ENCODE data around the gene IGLL1. TPM values are rescaled to one million over a fixed set of nuclear protein-coding genes. Genes with fewer than 3 reads are reported as not detected.
"Not testable (repeated sequence)": the region's sequence is repeated elsewhere in the genome, so short reads cannot be mapped to it uniquely, and the experiment has no call there.

Gene IGLL1
- polyA plus RNA-seq, 1 donor from 2014 or later = not detected

GRCh38 chr22:23562186-23562585 lies 17.9 kb downstream of the IGLL1 start:
- Histone ChIP-seq H4K20me1 (ENCODE audit: insufficient read depth) (no peaks in the 10 kb centered on the region), H2AFZ (ENCODE audit: low read depth, low read length) (no peak overlapping the region), H3F3A (ENCODE audit: insufficient read depth, low read length, poor library complexity, severe bottlenecking) (no peaks in the 10 kb centered on the region), H3K4me3 (ENCODE audit: low read length) (no peak overlapping the region), H3K27ac (ENCODE audit: low read length) (no peak overlapping the region), H3K9me2 (ENCODE audit: insufficient read depth, low read length) (no peaks in the 10 kb centered on the region), H3K79me2 (replicated peaks; ENCODE audit: insufficient read depth, low read length) (no peaks in the 10 kb centered on the region), H3K36me3 (ENCODE audit: insufficient read depth, low read length) (no peaks in the 10 kb centered on the region), H3K27me3 (ENCODE audit: insufficient read depth, low read depth, low read length) (peaks cover 7% of the 10 kb centered on the region), H3K4me2 (ENCODE audit: low read length) (no peak overlapping the region), H3K9me3 (ENCODE audit: low read length) (no peaks in the 10 kb centered on the region), H3K9ac (ENCODE audit: low read length) (no peak overlapping the region)
- TF ChIP-seq, protein P1, sequence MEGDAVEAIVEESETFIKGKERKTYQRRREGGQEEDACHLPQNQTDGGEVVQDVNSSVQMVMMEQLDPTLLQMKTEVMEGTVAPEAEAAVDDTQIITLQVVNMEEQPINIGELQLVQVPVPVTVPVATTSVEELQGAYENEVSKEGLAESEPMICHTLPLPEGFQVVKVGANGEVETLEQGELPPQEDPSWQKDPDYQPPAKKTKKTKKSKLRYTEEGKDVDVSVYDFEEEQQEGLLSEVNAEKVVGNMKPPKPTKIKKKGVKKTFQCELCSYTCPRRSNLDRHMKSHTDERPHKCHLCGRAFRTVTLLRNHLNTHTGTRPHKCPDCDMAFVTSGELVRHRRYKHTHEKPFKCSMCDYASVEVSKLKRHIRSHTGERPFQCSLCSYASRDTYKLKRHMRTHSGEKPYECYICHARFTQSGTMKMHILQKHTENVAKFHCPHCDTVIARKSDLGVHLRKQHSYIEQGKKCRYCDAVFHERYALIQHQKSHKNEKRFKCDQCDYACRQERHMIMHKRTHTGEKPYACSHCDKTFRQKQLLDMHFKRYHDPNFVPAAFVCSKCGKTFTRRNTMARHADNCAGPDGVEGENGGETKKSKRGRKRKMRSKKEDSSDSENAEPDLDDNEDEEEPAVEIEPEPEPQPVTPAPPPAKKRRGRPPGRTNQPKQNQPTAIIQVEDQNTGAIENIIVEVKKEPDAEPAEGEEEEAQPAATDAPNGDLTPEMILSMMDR (IDR thresholded peaks at IDR 0.05; ENCODE audit: poor library complexity, severe bottlenecking) = no peak
- TF ChIP-seq EZH2 (IDR thresholded peaks at IDR 0.05; ENCODE audit: borderline replicate concordance, insufficient read depth, low read length, poor library complexity, severe bottlenecking) = no peak
- no peak for TF ChIP-seq TAF1 (IDR thresholded peaks at IDR 0.05; ENCODE audit: low read depth)
- TF ChIP-seq MXI1 (conservative IDR thresholded peaks at IDR 0.05; ENCODE audit: poor library complexity, severe bottlenecking) = no peak
- no peak for TF ChIP-seq EP300 (conservative IDR thresholded peaks at IDR 0.05; ENCODE audit: poor library complexity, severe bottlenecking)
- TF ChIP-seq POLR2AphosphoS5 (IDR thresholded peaks at IDR 0.05) = no peak
- TF ChIP-seq, protein P2, sequence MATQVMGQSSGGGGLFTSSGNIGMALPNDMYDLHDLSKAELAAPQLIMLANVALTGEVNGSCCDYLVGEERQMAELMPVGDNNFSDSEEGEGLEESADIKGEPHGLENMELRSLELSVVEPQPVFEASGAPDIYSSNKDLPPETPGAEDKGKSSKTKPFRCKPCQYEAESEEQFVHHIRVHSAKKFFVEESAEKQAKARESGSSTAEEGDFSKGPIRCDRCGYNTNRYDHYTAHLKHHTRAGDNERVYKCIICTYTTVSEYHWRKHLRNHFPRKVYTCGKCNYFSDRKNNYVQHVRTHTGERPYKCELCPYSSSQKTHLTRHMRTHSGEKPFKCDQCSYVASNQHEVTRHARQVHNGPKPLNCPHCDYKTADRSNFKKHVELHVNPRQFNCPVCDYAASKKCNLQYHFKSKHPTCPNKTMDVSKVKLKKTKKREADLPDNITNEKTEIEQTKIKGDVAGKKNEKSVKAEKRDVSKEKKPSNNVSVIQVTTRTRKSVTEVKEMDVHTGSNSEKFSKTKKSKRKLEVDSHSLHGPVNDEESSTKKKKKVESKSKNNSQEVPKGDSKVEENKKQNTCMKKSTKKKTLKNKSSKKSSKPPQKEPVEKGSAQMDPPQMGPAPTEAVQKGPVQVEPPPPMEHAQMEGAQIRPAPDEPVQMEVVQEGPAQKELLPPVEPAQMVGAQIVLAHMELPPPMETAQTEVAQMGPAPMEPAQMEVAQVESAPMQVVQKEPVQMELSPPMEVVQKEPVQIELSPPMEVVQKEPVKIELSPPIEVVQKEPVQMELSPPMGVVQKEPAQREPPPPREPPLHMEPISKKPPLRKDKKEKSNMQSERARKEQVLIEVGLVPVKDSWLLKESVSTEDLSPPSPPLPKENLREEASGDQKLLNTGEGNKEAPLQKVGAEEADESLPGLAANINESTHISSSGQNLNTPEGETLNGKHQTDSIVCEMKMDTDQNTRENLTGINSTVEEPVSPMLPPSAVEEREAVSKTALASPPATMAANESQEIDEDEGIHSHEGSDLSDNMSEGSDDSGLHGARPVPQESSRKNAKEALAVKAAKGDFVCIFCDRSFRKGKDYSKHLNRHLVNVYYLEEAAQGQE (IDR thresholded peaks at IDR 0.05; ENCODE audit: borderline replicate concordance) = no peak
- TF ChIP-seq SMC3 (conservative IDR thresholded peaks at IDR 0.05; ENCODE audit: poor library complexity) = no peak
- TF ChIP-seq RAD21 (conservative IDR thresholded peaks at IDR 0.05) = no peak

DNA sequence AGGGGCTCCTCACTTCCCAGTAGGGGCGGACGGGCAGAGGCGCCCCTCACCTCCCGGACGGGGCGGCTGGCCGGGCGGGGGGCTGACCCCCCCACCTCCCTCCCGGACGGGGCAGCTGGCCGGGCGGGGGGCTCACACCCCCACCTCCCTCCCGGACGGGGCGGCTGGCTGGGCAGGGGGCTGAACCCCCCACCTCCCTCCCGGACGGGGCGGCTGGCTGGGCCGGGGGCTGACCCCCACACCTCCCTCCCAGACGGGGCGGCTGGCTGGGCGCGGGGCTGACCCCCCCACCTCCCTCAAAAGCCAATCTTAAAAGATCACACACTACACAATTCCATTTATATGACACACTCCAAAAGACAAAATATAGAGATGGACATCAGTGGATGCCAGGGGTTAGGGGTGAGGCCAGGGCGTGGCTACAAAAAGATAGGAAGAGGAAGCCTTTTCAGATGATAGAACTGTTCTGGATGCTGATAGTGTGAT lies 19.0 kb downstream of the IGLL1 start:
- not testable (repeated sequence) for H3K36me3 ChIP-seq (ENCODE audit: insufficient read depth, low read length); H4K20me1 ChIP-seq (ENCODE audit: insufficient read depth); H3K27me3 ChIP-seq (ENCODE audit: insufficient read depth, low read depth, low read length); H3K9me2 ChIP-seq (ENCODE audit: insufficient read depth, low read length); H2AFZ ChIP-seq (ENCODE audit: low read depth, low read length); H3K4me2 ChIP-seq (ENCODE audit: low read length); H3K79me2 ChIP-seq (replicated peaks; ENCODE audit: insufficient read depth, low read length); H3K4me3 ChIP-seq (ENCODE audit: low read length); H3K9ac ChIP-seq (ENCODE audit: low read length); H3F3A ChIP-seq (ENCODE audit: insufficient read depth, low read length, poor library complexity, severe bottlenecking); H3K27ac ChIP-seq (ENCODE audit: low read length); H3K9me3 ChIP-seq (ENCODE audit: low read length)

- H2AFZ ChIP-seq (ENCODE audit: low read depth, low read length); H3K27me3 ChIP-seq (ENCODE audit: insufficient read depth, low read depth, low read length); H3K9ac ChIP-seq (ENCODE audit: low read length); H3K9me2 ChIP-seq (ENCODE audit: insufficient read depth, low read length); H3K79me2 ChIP-seq (replicated peaks; ENCODE audit: insufficient read depth, low read length); H4K20me1 ChIP-seq (ENCODE audit: insufficient read depth); H3K4me3 ChIP-seq (ENCODE audit: low read length); H3K36me3 ChIP-seq (ENCODE audit: insufficient read depth, low read length); H3K4me2 ChIP-seq (ENCODE audit: low read length); H3F3A ChIP-seq (ENCODE audit: insufficient read depth, low read length, poor library complexity, severe bottlenecking); H3K9me3 ChIP-seq (ENCODE audit: low read length): not testable (repeated sequence)
- H3K27ac ChIP-seq (ENCODE audit: low read length) = peak overlapping the region; percentile 12
These were observed 19.9 kb downstream of the IGLL1 start for GRCh38 chr22:23560215-23560614.
